Mammary epithelial cell (primary cell): ENCODE data around the gene TREM1.

Experiments
- EZH2 ChIP-seq: IDR thresholded peaks from 2 replicates; pipeline ENCODE4 v1.6.1; 2012; ENCODE audit warnings: low read length, inconsistent platforms, borderline replicate concordance
- TF ChIP-seq, protein P1 (sequence below), 2 donors: IDR thresholded peaks in 1 of 2; conservative IDR thresholded peaks in 1 of 2; 2 replicates each; pipeline ENCODE4 v1.5.1; 2011 to 2012; ENCODE audit warnings: inconsistent platforms in 2 of 2, low read length in 2 of 2, mild to moderate bottlenecking in 2 of 2, control low read depth in 1 of 2, low read depth in 1 of 2; ENCODE audit not compliant: insufficient read depth in 1 of 2; ENCODE audit errors: extremely low read depth in 1 of 2

DNA sequence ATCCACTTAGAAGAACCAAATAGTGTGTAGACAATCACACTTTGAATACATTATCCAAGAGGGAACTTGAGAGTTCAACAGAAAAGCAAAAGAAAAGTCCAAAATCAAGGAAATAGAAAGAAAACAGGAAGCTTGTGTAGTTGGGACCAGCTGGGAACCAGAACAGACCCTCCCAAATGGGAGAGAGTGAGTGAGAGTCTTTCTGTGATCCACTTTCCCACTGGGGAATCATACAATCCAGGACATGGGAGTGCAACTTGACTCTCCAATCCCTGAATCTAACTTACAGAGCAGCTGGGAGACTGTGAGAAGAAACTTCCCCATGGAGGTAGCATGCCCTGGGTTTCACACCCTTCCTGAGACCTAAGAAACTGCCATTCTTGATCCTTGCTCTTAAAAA is 31.4 kb downstream of the TREM1 start:
- TF ChIP-seq, protein P1, sequence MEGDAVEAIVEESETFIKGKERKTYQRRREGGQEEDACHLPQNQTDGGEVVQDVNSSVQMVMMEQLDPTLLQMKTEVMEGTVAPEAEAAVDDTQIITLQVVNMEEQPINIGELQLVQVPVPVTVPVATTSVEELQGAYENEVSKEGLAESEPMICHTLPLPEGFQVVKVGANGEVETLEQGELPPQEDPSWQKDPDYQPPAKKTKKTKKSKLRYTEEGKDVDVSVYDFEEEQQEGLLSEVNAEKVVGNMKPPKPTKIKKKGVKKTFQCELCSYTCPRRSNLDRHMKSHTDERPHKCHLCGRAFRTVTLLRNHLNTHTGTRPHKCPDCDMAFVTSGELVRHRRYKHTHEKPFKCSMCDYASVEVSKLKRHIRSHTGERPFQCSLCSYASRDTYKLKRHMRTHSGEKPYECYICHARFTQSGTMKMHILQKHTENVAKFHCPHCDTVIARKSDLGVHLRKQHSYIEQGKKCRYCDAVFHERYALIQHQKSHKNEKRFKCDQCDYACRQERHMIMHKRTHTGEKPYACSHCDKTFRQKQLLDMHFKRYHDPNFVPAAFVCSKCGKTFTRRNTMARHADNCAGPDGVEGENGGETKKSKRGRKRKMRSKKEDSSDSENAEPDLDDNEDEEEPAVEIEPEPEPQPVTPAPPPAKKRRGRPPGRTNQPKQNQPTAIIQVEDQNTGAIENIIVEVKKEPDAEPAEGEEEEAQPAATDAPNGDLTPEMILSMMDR (conservative IDR thresholded peaks at IDR 0.05 in 1 of 2, IDR thresholded peaks at IDR 0.05 in 1 of 2; ENCODE audit: extremely low read depth in 1 of 2, insufficient read depth in 1 of 2, low read depth in 1 of 2, low read length in 2 of 2), result no peak
- no peak for TF ChIP-seq EZH2
